Colon (tissue), 2 donors: ENCODE results near the gene TSEN15.

Experiments used
- FAIRE-seq: peaks from 2 replicates; lab custom pipeline; 2012; peaks lifted over from hg19 to GRCh38; lab: Jason Lieb, UNC
- donor health status: control.
- donor health status: control.

The TSEN15 gene

GRCh38 chr1:184051485-184052193, at the start of gene TSEN15:
Gene TSEN15 (plus strand): TSS chr1:184051730. CDS start chr1:184051756, 26 bp downstream.
- FAIRE-seq: no peak

GRCh38 chr1:184002071-184002470, 49.5 kb upstream of the TSEN15 start:
- FAIRE-seq: no peak

DNA sequence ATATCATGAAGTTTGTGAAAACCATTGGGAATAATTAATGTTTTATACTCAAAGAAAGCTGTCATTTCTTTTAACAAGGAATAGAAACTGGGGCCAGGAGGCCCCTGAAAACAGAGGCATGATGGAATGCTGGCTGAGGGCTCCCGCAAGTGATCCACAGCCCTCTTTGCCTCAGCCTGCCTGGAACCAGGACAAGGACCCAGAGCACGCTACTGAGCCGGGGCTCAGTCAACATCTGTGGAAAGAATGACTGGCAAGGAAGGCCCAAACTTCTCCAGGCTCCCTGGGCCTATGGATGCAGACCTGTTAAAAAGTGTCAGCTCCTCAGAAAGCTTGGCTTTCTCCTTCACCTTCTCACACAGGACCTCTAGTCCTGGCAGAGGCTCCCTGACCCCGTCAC, 46.6 kb upstream of the TSEN15 start:
- no peak for FAIRE-seq

- no peak for FAIRE-seq
These were observed 46.0 kb upstream of the TSEN15 start for GRCh38 chr1:184005506-184005905.

- no peak for FAIRE-seq
These were observed 40.7 kb upstream of the TSEN15 start for GRCh38 chr1:184010788-184011187.

DNA sequence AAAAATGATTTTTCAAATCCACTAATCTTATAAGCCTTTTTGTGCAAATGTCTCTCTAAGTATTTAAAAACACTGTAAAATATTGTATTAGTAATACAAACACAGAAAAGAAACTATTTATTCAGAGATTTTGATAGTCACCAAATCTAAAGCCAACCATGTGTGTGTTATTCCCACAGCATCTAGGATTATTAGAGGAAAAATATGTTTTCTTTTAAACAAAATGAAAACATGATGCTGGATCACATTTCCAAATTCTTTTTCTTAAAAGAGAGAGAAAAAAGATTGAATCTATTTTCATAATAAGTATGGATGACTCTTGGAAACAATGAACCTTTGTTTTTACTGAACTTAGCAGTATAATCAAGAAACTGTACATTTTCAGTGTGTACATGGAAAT, 39.3 kb upstream of the TSEN15 start:
- FAIRE-seq: no peak

- FAIRE-seq: no peak
These were observed 37.3 kb upstream of the TSEN15 start for GRCh38 chr1:184014271-184014670.

DNA sequence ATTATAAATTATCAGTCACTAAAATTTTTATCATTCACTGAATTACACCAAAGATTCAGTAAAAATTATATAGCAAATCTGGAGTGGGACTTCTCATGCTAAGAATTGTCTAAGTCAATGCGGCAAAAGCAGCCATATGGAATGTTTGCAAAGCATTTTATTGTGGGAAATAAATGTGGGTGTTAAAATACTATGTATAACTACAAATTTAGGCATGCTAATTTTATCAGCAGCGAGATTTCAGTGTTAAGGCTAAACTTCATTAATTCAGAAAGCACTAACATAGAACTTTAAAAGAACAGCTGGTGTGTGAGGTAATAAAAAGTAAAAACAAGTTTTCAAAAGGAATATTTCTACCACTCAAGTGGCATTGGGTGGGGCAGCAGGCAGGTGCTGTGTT, 35.4 kb upstream of the TSEN15 start:
- FAIRE-seq: no peak

DNA sequence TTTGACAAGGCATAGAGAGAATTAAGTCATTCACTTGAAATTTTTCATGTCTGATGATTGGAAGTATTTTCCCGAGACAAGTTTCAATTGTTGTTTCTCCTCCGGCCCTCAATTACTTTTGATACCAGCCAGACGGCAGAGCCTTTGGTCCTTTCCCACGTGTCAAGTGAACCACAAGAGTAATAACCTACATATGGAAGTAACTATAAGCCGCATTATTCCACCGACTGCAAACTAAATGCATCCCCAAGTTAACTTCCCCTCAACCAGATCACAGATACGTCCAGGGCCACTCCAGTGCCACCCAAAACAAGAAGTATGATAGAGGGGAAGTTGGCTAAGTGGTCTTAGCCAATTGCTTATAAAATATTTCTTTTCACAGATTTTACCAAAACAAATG, 34.2 kb upstream of the TSEN15 start:
- FAIRE-seq: no peak

DNA sequence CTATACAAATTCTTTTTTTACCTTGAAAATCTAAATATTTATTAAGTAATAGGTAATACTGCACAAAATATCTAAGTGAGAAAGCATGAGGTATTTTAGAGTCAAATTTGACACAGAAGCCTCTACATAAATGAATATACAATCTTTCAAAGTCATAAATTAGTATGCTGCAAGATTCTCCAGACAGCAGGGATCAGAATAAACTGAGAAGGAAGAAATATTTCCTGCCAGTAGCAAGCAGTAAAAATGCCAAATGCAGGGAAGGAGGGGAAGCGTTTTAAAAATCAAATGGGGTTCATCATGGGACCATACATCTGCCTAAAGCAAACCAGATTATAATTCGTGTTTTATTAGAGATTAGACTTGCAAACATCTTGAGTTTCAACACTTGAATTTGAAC, 32.9 kb upstream of the TSEN15 start:
- FAIRE-seq: no peak

DNA sequence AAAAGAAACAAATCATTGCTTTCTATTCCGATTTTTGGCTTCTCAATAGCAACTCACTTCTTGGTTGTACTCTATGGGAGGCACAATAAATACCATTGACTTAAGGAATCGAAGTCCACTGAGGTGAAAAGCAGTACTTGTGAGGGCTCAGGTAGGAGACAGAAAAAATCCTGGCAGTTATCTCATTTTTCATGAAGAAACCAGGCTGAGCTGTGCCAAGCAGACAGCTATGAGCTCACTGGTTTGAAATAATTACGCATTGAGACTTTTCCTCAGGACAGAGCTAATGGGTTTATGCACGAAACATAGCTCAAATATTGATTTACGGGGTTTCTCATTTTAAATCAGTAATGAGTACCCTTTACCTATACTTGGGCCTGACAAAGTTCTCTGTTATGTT, 32.5 kb upstream of the TSEN15 start:
- FAIRE-seq: no peak

DNA sequence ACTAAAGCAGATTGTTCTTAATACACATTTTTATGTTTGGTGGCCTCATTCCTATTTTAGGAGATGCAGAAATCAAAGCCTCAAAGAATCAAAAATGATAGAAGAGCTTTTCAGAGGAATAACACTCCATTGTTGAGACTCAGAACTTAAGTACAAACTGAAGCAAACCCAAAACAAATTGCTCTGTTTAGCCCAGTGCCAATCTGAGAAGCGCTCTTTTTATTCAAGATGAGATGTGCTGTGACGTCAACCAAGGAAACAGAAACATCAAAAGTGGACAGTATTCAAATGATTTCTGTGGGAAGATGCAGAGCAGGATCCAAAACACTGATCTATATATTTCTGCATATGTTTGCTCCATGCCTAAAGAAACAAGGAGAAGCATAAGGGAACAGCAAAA, 32.0 kb upstream of the TSEN15 start:
- FAIRE-seq: no peak

DNA sequence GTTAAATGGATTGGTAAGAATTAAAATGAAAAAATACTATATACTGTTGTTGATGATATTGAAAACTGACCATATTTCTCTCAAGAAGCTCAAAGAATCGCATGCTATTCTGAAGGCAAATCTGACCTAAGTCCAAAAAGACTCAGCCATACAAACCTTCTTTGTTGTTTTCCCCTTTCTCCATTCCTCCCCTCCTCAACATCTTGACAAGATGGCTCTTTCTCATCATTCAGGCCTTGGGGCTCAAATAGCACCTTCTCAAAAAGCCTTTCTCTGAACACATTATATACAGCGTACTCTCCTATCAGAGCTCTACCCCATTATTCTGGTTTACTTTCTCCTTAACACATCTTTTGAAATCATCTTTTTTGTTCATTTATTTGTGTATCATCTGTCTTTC, 31.2 kb upstream of the TSEN15 start:
- FAIRE-seq: no peak

DNA sequence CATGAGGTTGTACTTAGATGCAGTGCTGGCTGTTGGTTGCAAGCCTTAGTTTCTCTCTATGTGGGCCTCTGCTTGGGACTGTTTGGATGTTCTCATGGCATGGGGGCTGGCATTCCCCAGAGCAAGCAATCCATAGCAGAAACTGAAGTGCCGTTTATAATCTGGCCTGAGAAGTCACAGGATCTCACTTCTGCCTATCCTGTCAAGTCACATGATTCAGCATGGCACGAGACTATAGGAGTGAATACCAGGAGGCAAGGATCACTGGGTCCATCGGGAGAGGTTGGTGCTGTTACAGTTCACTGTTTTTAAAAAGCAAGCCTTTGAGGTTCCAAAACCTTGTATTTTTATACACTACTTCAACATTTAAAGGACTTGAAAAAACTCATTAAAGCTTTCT, 30.7 kb upstream of the TSEN15 start:
- FAIRE-seq: no peak

DNA sequence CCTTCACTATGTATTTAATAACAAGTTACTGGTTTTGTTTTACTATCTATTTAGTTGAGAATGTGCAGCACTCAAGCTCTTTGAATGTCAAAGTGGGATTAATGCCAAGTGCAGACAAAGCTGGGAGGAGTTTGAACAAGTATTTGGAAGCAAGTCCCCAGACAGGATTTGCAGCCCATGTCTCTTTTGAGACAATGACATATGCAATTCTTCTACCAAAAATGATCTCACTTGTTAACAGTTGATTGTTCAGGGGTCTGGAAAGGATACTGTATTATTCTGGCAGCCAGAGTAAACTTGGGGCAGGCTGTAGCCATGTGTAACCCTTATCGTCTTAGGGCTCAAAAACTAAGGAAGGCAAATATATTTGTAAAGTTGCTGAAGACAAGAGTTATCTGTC, 29.8 kb upstream of the TSEN15 start:
- no peak for FAIRE-seq

DNA sequence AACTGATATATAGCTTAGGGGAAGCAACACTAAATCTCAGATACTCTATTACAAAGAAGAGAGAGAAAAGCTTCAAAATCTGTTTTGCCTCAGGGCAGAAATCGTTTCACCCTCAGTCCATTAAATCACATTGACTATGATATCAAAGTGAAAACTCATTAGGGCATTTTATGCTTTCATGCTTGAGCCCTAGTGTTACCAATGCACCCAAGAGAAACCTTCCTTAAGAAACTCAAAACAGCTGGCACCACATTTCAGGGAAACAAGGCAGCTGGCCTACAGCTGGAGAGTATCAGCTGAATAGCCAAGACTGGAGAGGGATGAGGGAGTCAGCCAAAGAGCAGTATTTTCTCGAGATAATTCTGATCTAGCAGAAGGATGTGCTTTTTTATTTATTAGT, 28.9 kb upstream of the TSEN15 start:
- FAIRE-seq: no peak

DNA sequence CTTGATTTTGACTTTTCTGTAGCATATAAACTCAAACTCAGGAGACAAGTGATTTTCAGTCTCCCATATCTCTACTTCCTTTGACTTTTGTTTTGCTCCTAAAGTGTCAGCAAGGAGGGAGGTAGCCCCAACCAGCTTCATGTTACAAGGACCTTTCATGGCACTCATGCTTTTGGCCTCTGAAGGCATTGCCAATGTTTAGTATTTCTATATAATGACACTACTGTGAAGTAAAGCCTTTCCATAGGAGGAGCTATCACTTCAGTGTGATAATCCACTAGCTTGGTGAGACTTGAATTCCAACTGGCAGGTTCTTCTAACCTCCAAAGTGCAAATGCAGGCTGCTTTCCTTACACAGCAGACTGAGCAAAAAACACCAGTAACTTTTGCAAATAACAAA, 28.4 kb upstream of the TSEN15 start:
- FAIRE-seq: no peak

DNA sequence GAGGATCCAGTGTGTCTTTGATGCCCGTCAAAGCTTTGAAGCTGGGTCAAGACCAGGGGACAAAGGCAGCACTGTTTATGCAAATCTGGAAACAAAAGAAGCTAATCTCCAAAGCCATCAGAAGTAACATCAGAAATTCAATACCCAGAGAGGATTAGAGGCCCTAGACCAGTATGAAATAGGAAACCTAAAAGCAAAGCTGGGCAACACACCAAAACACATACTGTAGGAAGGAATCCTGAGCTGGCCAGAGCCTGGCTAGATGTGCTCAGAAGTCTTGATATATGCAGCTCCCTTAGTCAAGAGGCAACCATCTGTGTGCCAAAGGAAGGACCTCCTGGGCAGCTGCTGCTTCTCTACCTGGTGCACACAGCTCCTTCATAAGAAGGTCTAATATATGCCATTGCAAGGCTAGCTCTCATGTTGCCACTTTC, 26.3 kb upstream of the TSEN15 start:
- FAIRE-seq: no peak

GRCh38 chr1:184027826-184028695, 23.5 kb upstream of the TSEN15 start:
- FAIRE-seq: no peak

- no peak for FAIRE-seq
These were observed 22.5 kb upstream of the TSEN15 start for GRCh38 chr1:184028854-184029623.

DNA sequence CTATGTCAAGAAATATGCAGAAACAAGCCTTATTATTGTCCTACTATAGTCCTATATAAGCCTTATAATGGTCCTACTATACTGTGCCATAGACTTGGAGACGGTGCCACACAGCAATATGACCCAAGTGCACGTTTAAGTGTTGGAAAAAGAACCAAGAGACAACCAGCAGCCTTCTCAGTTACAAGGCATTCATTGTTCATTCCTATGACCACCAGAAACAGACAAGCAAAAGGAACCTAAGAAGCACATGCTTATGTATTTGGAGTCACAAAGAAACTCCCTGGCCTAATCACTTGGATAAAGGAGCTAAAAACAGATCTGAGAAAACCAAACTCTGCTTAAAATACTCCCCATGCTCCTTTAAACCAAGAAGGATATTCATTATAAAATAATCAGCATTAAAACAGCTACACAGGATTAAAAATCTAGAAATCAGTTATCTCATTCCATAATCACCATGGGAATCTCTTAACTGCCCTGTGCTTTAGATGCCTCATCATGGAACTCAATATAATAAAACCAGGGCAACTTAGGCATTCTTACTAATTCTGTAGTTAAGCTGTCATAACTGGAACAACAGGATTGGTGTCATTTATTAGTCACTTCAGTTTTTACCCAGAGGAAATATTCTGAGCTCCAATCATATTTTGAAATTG, 21.0 kb upstream of the TSEN15 start:
- FAIRE-seq: no peak

GRCh38 chr1:184031092-184031408, 20.5 kb upstream of the TSEN15 start:
- FAIRE-seq: no peak
